Measurements from ENCODE around the gene WNK1. TPM values are rescaled to one million over a fixed set of nuclear protein-coding genes. Genes with fewer than 3 reads are reported as not detected.

The WNK1 gene
- total and polyA plus RNA-seq, 2 donors (not counting 3 experiments of a cell fraction or from before 2014, with no cell fraction given): 46.3 to 108 TPM

DNA sequence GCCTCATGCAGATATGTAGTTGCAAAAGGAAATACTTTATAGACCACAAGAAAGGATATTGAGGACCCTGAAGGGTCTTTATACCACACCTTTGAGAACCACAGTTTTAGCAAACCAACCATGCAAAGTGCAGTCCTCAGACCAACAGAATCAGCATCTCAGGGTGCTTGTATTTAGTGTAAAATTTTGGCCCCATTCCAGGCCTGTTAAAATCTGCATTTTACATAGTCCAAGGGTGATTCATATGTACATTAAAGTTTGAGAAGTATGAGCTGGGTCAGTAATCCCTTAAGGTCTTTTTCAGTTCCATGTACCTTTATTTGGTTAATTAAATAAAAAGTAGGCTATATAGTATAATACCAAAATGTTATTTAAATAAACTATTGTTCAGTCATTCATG is 91.2 kb downstream of the WNK1 start:
- no peak overlapping the region for H3K4me2 ChIP-seq (ENCODE audit: insufficient read depth, low read length)
- no peak for FAIRE-seq
- H3K27ac ChIP-seq (ENCODE audit: insufficient read depth, low read depth, low read length): no peak overlapping the region
- peaks cover 0 to 2% of the 10 kb centered on the region in 2 experiments for H3K36me3 ChIP-seq (ENCODE audit: control insufficient read depth in 2 of 2, extremely low read depth in 1 of 2, insufficient read depth in 2 of 2, low read length in 2 of 2)
- peaks cover 2% of the 10 kb centered on the region for H3K79me2 ChIP-seq (ENCODE audit: control insufficient read depth, insufficient read depth, low read length)
- no peaks in the 10 kb centered on the region for H3K27me3 ChIP-seq (ENCODE audit: control insufficient read depth in 2 of 2, insufficient read depth in 2 of 2, low read length in 2 of 2)
- no peak overlapping the region for H3K4me3 ChIP-seq (replicated peaks in 1 of 3; ENCODE audit: insufficient read depth in 1 of 3, low read depth in 1 of 3, low read length in 3 of 3)
- CTCF ChIA-PET: interaction anchor here (1.3 kb wide), 1 partner anchor 740 kb away, joined by 3 read pairs; no protein-coding TSS in a partner anchor
- no TSS peak for BruUV-seq (replicated peaks)
- H3K9me3 ChIP-seq (replicated peaks; ENCODE audit: control insufficient read depth, insufficient read depth, low read length): no peaks in the 10 kb centered on the region
- no peak for DNase-seq (ENCODE audit: low read depth, low spot score)
- intact Hi-C loops (cut with micrococcal nuclease) (no loop called here), dilution Hi-C loops (cut with MboI; ENCODE audit: extremely low pct_ligation_motif_present, low sequenced_read_pairs) (no loop called here)
- TF ChIP-seq EZH2 (IDR thresholded peaks at IDR 0.05; ENCODE audit: borderline replicate concordance, low read depth, low read length, severe bottlenecking): no peak
- TF ChIP-seq MYC (IDR thresholded peaks at IDR 0.05; ENCODE audit: low read depth, low read length): no peak
- TF ChIP-seq JUN (IDR thresholded peaks at IDR 0.05; ENCODE audit: borderline replicate concordance, insufficient read depth, insufficient read length, low read depth): no peak
- no peak for TF ChIP-seq FOS (IDR thresholded peaks at IDR 0.05; ENCODE audit: borderline replicate concordance, insufficient read depth, low read length)
- TF ChIP-seq, protein P1, sequence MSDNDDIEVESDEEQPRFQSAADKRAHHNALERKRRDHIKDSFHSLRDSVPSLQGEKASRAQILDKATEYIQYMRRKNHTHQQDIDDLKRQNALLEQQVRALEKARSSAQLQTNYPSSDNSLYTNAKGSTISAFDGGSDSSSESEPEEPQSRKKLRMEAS (IDR thresholded peaks at IDR 0.05; ENCODE audit: insufficient read depth, insufficient read length): no peak
- TF ChIP-seq, protein P2, sequence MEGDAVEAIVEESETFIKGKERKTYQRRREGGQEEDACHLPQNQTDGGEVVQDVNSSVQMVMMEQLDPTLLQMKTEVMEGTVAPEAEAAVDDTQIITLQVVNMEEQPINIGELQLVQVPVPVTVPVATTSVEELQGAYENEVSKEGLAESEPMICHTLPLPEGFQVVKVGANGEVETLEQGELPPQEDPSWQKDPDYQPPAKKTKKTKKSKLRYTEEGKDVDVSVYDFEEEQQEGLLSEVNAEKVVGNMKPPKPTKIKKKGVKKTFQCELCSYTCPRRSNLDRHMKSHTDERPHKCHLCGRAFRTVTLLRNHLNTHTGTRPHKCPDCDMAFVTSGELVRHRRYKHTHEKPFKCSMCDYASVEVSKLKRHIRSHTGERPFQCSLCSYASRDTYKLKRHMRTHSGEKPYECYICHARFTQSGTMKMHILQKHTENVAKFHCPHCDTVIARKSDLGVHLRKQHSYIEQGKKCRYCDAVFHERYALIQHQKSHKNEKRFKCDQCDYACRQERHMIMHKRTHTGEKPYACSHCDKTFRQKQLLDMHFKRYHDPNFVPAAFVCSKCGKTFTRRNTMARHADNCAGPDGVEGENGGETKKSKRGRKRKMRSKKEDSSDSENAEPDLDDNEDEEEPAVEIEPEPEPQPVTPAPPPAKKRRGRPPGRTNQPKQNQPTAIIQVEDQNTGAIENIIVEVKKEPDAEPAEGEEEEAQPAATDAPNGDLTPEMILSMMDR (IDR thresholded peaks at IDR 0.05; ENCODE audit: extremely low read depth in 1 of 2, insufficient read depth in 1 of 2, low read depth in 1 of 2, low read length in 2 of 2): no peak
- TF ChIP-seq POLR2A (IDR thresholded peaks at IDR 0.05; ENCODE audit: low read depth, low read length): no peak
- no peak for TF ChIP-seq POLR2AphosphoS5 (IDR thresholded peaks at IDR 0.05; ENCODE audit: insufficient read depth, low read depth, low read length)
- peaks cover 2% of the 10 kb centered on the region for H3K9me1 ChIP-seq (replicated peaks; ENCODE audit: control insufficient read depth, extremely low read depth, insufficient read depth, low read length)
- no peak overlapping the region for H3K9ac ChIP-seq (replicated peaks; ENCODE audit: extremely low read depth, insufficient read depth, low read length)
- H2AFZ ChIP-seq (ENCODE audit: low read depth, low read length): no peak overlapping the region
- H3K4me1 ChIP-seq (ENCODE audit: control insufficient read depth, extremely low read depth, insufficient read depth, low read length): peaks cover 3% of the 10 kb centered on the region
- POLR2A ChIA-PET: no interaction called here
- no peaks in the 10 kb centered on the region for H4K20me1 ChIP-seq (replicated peaks; ENCODE audit: control insufficient read depth, extremely low read depth, insufficient read depth, low read length)

All from endothelial cell of umbilical vein (primary cell).